Esophagus squamous epithelium (tissue), 4 donors: ENCODE measurements around the gene CEP112.

Source experiments
- CTCF ChIP-seq, 6 experiments: fragments of 450-650 bp in 4 of 6; fragments of 200-600 bp in 2 of 6; sonication (generic) in 2 of 6; IDR thresholded peaks; one replicate each; pipeline ENCODE4 v1.5.1; 2016 to 2019; ENCODE audit warnings: antibody characterized with exemption in 6 of 6, mild to moderate bottlenecking in 4 of 6, moderate library complexity in 4 of 6
- POLR2A ChIP-seq, 4 donors: fragments of 450-650 bp; IDR thresholded peaks; one replicate each; pipeline ENCODE4 v1.6.1; 2017; ENCODE audit warnings: antibody characterized with exemption in 4 of 4, mild to moderate bottlenecking in 4 of 4, moderate library complexity in 3 of 4

GRCh38 chr17:65677932-65678331 lies 514.0 kb downstream of the CEP112 start:
- TF ChIP-seq CTCF (IDR thresholded peaks at IDR 0.05) = no peak
- no peak for TF ChIP-seq POLR2A (IDR thresholded peaks at IDR 0.05)
